SU-DHL-6 (cell line): Measurements from ENCODE around the gene ACAD11.

Source experiments
- H2AFZ ChIP-seq: fragments of 200-600 bp; sonication (generic); 2 replicates; pipeline ENCODE4 v1.6.1; 2014; ENCODE audit warnings: low read depth, mild to moderate bottlenecking, moderate library complexity, mixed read lengths, antibody characterized with exemption, low read length; ENCODE audit not compliant: severe bottlenecking
- H3F3A ChIP-seq: fragments of 200-600 bp; shearing (Covaris generic); 2 replicates; pipeline ENCODE4 v1.6.0; 2016; ENCODE audit warnings: antibody characterized with exemption, mild to moderate bottlenecking; ENCODE audit not compliant: insufficient read depth
- H3K27ac ChIP-seq: fragments of 200-600 bp; sonication (generic); 2 replicates; pipeline ENCODE4 v1.5.1; 2016; ENCODE audit warnings: low read depth, mild to moderate bottlenecking, low read length, moderate library complexity, mixed read lengths
- H3K27me3 ChIP-seq: fragments of 200-600 bp; sonication (generic), shearing (Covaris generic); 2 replicates; pipeline ENCODE4 v1.6.0; 2014; ENCODE audit warnings: mild to moderate bottlenecking, low read length
- H3K36me3 ChIP-seq: fragments of 200-600 bp; sonication (generic); 2 replicates; pipeline ENCODE4 v1.6.1; 2014; ENCODE audit warnings: mild to moderate bottlenecking, low read length, mixed read lengths
- H3K4me2 ChIP-seq: fragments of 300-600, 200-600 bp; shearing (Covaris generic), sonication (generic); 2 replicates; pipeline ENCODE4 v1.6.0; 2014; ENCODE audit warnings: low read length, low read depth, mild to moderate bottlenecking; ENCODE audit not compliant: poor library complexity, severe bottlenecking
- H3K4me3 ChIP-seq: fragments of 200-600 bp; sonication (generic); 2 replicates; pipeline ENCODE4 v1.5.1; 2014; ENCODE audit warnings: antibody characterized with exemption, low read length, mild to moderate bottlenecking, mixed read lengths; ENCODE audit not compliant: insufficient read depth, poor library complexity, severe bottlenecking
- H3K79me2 ChIP-seq: fragments of 200-600 bp; sonication (generic); 2 replicates; pipeline ENCODE4 v1.6.1; 2014; ENCODE audit warnings: mild to moderate bottlenecking, low read length, moderate library complexity; ENCODE audit not compliant: insufficient read depth
- H3K9ac ChIP-seq: fragments of 200-600 bp; sonication (generic); 2 replicates; pipeline ENCODE4 v1.7.0; 2014; ENCODE audit warnings: mild to moderate bottlenecking, low read length
- H3K9me2 ChIP-seq: fragments of 200-600 bp; sonication (generic); replicated peaks from 2 replicates; pipeline ENCODE4 v1.6.1; 2014; ENCODE audit warnings: low read length; ENCODE audit not compliant: insufficient read depth
- H3K9me3 ChIP-seq: fragments of 200-600 bp; sonication (generic); 2 replicates; pipeline ENCODE4 v1.6.1; 2014; ENCODE audit warnings: low read length, mixed read lengths; ENCODE audit not compliant: insufficient read depth
- H4K20me1 ChIP-seq: fragments of 200-600 bp; sonication (generic); 2 replicates; pipeline ENCODE4 v1.6.1; 2014; ENCODE audit warnings: low read depth, mild to moderate bottlenecking, antibody characterized with exemption, low read length, moderate library complexity, mixed read lengths
- CTCF ChIP-seq: fragments of 200-600 bp; sonication (generic); IDR thresholded peaks from one replicate; pipeline ENCODE4 v1.5.1; 2017; ENCODE audit warnings: antibody characterized with exemption, mild to moderate bottlenecking, low read length, moderate library complexity; ENCODE audit not compliant: insufficient read depth, poor library complexity, severe bottlenecking
- EZH2phosphoT487 ChIP-seq: fragments of 200-600 bp; sonication (generic), shearing (Covaris generic); conservative IDR thresholded peaks from 2 replicates; pipeline ENCODE4 v1.6.1; 2018; ENCODE audit warnings: mild to moderate bottlenecking, antibody characterized with exemption, low read length, moderate library complexity, mixed read lengths

Gene ACAD11

GRCh38 chr3:132694991-132695390 is 35.4 kb upstream of the ACAD11 start:
- no peaks in the 10 kb centered on the region for H4K20me1 ChIP-seq
- H3K4me3 ChIP-seq: no peak overlapping the region
- H3K4me2 ChIP-seq: no peak overlapping the region
- H3F3A ChIP-seq: no peaks in the 10 kb centered on the region
- TF ChIP-seq CTCF: no peak
- no peak for TF ChIP-seq EZH2phosphoT487
- H3K9me3 ChIP-seq: no peaks in the 10 kb centered on the region
- no peaks in the 10 kb centered on the region for H3K27me3 ChIP-seq
- H3K79me2 ChIP-seq: no peaks in the 10 kb centered on the region
- H3K36me3 ChIP-seq: 0 out of 2 replicates have a peak, but pooled peaks cover 2% of the 10 kb centered on the region
- no peak overlapping the region for H3K9ac ChIP-seq
- H3K27ac ChIP-seq: no peak overlapping the region
- H2AFZ ChIP-seq: no peak overlapping the region
- H3K9me2 ChIP-seq: no peaks in the 10 kb centered on the region

GRCh38 chr3:132690040-132690439 is 30.4 kb upstream of the ACAD11 start:
- Histone ChIP-seq H3K4me3 (no peak overlapping the region), H4K20me1 (no peaks in the 10 kb centered on the region), H3F3A (no peaks in the 10 kb centered on the region), H3K36me3 (0 out of 2 replicates have a peak, but pooled peaks cover under 1% of the 10 kb centered on the region), H3K9ac (no peak overlapping the region), H3K9me3 (no peaks in the 10 kb centered on the region), H2AFZ (no peak overlapping the region), H3K27ac (no peak overlapping the region), H3K27me3 (no peaks in the 10 kb centered on the region), H3K79me2 (no peaks in the 10 kb centered on the region), H3K9me2 (no peaks in the 10 kb centered on the region), H3K4me2 (no peak overlapping the region)
- TF ChIP-seq EZH2phosphoT487 (no peak), CTCF (no peak)

DNA sequence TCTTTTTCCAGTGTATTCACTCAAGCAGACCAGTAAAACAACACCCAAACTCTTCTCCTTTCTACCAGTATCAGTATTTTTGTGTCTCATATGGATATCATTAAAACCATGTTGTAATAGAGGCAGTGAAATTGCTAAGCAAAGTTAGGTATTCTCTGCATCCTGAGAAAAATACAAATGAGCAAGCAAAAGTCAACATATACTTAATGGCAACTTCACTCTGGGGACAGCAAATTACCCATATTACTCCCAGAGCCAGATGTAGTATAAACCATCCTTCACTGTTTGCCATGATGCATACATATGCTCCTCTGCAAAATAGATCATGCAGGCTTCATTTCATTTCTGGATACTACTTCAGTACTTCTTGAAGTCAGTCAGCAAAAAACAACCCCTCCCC is 22.6 kb upstream of the ACAD11 start:
- TF ChIP-seq CTCF: no peak
- TF ChIP-seq EZH2phosphoT487: no peak
- Histone ChIP-seq H2AFZ (no peak overlapping the region), H3K4me2 (no peak overlapping the region), H3K27ac (no peak overlapping the region), H3K27me3 (no peaks in the 10 kb centered on the region), H3K79me2 (no peaks in the 10 kb centered on the region), H3K9me3 (no peaks in the 10 kb centered on the region), H3K36me3 (no peaks in the 10 kb centered on the region), H4K20me1 (no peaks in the 10 kb centered on the region), H3F3A (no peaks in the 10 kb centered on the region), H3K9ac (no peak overlapping the region), H3K9me2 (no peaks in the 10 kb centered on the region), H3K4me3 (no peak overlapping the region)
